Lung microvascular endothelial cell (primary cell): Measurements from ENCODE around the gene ARHGAP9. TPM values are rescaled to one million over a fixed set of nuclear protein-coding genes. Genes with fewer than 3 reads are reported as not detected.
A peak's percentile ranks its signal among the peaks of the same experiment; 100 is the strongest.

ENCODE experiments used
- DNase-seq, 2 donors: peaks; one replicate each; pipeline versions ENCODE4 v3.0.0 to v3.0.0-alpha.2; 2010; ENCODE audit warnings: low read depth in 2 of 2
- total RNA-seq: library from RNA; depleted of rRNA; stranded (reverse); fragments of >200 nt; gene quantifications from 2 replicates; pipeline ENCODE4 v1.2.1, GENCODE V29; 2014

Gene ARHGAP9
- under 0.01 TPM in 1 of 2 replicates, not detected in the other for total RNA-seq

- DNase-seq: peak; percentile 62 to 77
Measured at GRCh38 chr12:57479376-57480115, at the start of gene ARHGAP9. TSS of gene ARHGAP9 (minus strand) at chr12:57479866. CDS start at chr12:57479406, 460 bp downstream.

- no peak for DNase-seq
Measured at GRCh38 chr12:57528831-57529555, 49.3 kb upstream of the ARHGAP9 start.

- no peak for DNase-seq
Measured at GRCh38 chr12:57528176-57528575, 48.5 kb upstream of the ARHGAP9 start.

GRCh38 chr12:57527184-57527583 lies 47.5 kb upstream of the ARHGAP9 start:
- DNase-seq: no peak

- DNase-seq: no peak
Measured at GRCh38 chr12:57526477-57527126, 46.9 kb upstream of the ARHGAP9 start.

GRCh38 chr12:57525615-57526383 lies 46.1 kb upstream of the ARHGAP9 start:
- DNase-seq: no peak

- DNase-seq: no peak
Measured at GRCh38 chr12:57524814-57525614, 45.3 kb upstream of the ARHGAP9 start.

- DNase-seq: no peak
Measured at GRCh38 chr12:57523706-57524614, 44.3 kb upstream of the ARHGAP9 start.

- peak; percentile 39 to 77 for DNase-seq
Measured at GRCh38 chr12:57522887-57523705, 43.4 kb upstream of the ARHGAP9 start.

- DNase-seq: peak; percentile 94
Measured at GRCh38 chr12:57522011-57522886, 42.6 kb upstream of the ARHGAP9 start, which contains the start of gene MBD6. TSS of gene MBD6 (plus strand) at chr12:57522824. CDS start at chr12:57524304, 1,480 bp downstream.

- peak; percentile 57 to 64 for DNase-seq
Measured at GRCh38 chr12:57521525-57522010, 41.9 kb upstream of the ARHGAP9 start.

GRCh38 chr12:57520053-57520818 lies 40.6 kb upstream of the ARHGAP9 start, which contains the start of gene DDIT3:
TSS of gene DDIT3 (minus strand) at chr12:57520514. CDS start at chr12:57517406, 3,108 bp downstream.
- DNase-seq: peak; percentile 100

- no peak for DNase-seq
Measured at GRCh38 chr12:57519796-57520052, 40.1 kb upstream of the ARHGAP9 start.

- DNase-seq: peak; percentile 27 to 29
Measured at GRCh38 chr12:57518920-57519795, 39.5 kb upstream of the ARHGAP9 start.

- DNase-seq: peak in 1 of 2 donors; percentile 29
Measured at GRCh38 chr12:57518176-57518919, 38.7 kb upstream of the ARHGAP9 start.
